ENCODE results near the gene HSPA1A.
A peak's percentile ranks its signal among the peaks of the same experiment; 100 is the strongest.

DNA sequence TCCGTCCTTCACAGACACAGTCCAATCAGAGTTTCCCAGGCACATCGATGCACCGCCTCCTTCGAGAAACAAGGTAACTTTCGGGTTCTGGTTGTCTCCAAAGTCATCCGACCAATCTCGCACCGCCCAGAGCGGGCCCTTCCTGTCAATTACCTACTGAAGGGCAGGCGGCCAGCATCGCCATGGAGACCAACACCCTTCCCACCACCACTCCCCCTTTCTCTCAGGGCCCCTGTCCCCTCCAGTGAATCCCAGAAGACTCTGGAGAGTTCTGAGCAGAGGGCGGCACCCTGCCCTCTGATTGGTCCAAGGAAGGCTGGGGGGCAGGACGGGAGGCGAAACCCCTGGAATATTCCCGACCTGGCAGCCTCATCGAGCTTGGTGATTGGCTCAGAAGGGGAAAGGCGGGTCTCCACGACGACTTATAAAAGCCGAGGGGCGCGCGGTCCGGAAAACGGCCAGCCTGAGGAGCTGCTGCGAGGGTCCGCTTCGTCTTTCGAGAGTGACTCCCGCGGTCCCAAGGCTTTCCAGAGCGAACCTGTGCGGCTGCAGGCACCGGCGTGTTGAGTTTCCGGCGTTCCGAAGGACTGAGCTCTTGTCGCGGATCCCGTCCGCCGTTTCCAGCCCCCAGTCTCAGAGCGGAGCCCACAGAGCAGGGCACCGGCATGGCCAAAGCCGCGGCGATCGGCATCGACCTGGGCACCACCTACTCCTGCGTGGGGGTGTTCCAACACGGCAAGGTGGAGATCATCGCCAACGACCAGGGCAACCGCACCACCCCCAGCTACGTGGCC, 12.1 kb downstream of the HSPA1A start, which contains the start of gene HSPA1B:
- TF ChIP-seq, protein P1, sequence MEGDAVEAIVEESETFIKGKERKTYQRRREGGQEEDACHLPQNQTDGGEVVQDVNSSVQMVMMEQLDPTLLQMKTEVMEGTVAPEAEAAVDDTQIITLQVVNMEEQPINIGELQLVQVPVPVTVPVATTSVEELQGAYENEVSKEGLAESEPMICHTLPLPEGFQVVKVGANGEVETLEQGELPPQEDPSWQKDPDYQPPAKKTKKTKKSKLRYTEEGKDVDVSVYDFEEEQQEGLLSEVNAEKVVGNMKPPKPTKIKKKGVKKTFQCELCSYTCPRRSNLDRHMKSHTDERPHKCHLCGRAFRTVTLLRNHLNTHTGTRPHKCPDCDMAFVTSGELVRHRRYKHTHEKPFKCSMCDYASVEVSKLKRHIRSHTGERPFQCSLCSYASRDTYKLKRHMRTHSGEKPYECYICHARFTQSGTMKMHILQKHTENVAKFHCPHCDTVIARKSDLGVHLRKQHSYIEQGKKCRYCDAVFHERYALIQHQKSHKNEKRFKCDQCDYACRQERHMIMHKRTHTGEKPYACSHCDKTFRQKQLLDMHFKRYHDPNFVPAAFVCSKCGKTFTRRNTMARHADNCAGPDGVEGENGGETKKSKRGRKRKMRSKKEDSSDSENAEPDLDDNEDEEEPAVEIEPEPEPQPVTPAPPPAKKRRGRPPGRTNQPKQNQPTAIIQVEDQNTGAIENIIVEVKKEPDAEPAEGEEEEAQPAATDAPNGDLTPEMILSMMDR (IDR thresholded peaks at IDR 0.05), result peak in 1 of 3 donors; percentile 46
- TF ChIP-seq POLR2A (IDR thresholded peaks at IDR 0.05), result peak; percentile 100
- TF ChIP-seq EP300 (IDR thresholded peaks at IDR 0.05), result peak; percentile 96

Measured in ovary (tissue), 3 donors.